Activated naive CD4-positive, alpha-beta T cell treated with anti-CD3 and anti-CD28 coated beads, Interleukin-2, amount 50 U/mL, for 16 hours (primary cell): ENCODE data around the gene WNT11.

ENCODE experiments used
- DNase-seq: peaks from one replicate; pipeline ENCODE4 v3.0.0-alpha.2; 2020

WNT11 gene

GRCh38 chr11:76237000-76237649, 30.8 kb upstream of the WNT11 start:
- no peak for DNase-seq

DNA sequence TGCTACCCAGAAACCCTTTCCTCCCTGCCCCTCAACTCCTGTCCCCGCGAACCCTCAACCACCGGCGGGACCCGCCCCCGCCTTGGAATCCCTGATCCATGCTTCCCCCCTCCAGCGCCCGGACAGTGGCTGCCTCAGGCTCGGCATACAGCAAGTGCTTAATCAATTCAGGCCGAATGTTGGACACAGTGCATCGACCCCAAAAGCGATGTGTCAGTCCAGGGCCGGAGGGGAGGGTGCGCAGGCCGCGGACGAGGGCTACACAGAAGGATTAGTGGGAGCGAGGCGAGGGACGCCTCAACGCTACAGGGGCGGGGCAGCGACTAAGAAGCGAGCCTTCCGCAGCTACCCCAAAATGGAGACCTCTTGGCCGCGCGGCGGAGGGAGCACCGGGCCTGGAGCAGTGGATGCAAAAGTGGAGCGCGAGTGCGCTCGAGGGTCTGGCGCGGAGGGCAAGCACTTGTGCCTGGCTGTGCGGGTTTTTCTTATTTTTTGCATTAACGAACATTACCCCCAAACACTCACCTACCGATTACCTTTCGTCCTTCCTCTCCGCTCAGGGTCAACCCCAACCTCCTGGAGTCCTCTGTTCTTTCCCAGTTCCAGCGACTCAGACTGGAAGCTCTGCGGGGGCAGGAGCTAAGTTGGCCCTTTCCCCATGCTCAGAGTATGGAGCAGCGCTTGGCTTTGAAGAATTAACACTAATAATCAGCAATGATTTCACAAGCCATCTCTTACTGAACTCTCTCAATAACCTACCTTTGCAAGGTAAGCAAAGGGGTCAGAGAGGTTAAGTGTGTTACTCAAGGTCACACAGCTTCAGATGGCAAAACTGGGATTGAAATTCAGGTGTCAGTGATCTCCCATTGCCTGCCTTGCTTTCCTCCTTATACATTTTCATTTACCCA, 30.0 kb upstream of the WNT11 start:
- peak; percentile 54 for DNase-seq

- DNase-seq: peak; percentile 88
These were observed 29.2 kb upstream of the WNT11 start for GRCh38 chr11:76235233-76236091.

DNA sequence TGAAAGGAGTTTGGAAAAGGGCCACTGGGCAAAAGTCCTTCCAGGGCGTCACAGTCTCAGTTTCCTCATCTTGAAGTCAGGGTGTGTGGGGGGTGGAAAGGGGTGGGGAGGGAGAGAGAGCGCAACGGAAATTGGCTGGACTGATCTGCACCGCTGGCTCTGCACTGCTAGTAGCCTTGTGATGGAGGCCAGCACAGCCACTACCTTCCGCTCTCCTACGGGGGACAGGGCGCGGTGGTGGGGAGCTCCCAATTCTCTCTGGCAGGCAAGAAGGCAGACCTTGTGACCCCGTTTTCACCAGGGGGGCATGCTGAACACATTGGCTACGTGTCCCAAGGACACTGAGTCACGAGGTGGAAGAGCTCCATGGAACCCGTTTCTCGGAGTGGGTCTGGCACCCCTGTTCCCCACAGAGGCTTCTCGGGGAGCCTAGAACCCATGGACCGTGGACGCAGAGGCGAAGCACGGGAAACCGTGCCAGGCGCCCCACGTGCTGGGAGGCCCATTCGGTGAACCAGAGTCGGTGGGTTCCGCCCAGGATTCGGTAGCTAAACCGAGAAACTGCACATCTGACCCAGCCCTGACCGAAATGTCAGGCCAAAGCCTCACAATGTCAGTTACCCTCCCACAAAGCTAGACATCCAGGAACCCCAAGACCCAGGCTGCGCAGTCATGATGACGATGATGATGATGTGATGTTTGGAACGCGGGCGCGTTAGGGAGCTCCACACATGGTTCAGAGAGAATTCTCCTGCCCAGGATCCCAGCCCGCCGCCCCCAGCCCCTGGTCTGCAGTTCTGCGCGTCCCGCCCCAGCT, 28.3 kb upstream of the WNT11 start:
- DNase-seq: no peak

DNA sequence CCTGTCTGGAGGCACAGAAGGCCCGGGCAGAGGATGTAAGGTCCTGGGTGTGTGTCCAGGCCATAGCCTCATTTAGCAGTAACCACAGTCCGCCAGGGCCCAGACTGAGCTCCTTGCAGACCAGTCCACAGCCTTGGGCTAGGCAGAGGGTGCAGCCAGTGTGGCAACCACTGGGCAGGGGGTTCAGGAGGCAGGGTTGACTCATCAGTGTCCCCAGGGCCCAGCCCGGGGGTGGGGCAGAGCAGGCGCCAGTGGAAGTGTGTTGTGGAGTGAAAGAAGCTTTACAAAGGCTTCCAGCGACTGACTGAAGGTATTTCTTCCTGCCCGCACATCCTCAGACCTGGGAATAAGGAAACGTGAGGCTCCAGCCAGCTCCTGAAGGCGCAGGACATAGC, 27.7 kb upstream of the WNT11 start:
- no peak for DNase-seq

DNA sequence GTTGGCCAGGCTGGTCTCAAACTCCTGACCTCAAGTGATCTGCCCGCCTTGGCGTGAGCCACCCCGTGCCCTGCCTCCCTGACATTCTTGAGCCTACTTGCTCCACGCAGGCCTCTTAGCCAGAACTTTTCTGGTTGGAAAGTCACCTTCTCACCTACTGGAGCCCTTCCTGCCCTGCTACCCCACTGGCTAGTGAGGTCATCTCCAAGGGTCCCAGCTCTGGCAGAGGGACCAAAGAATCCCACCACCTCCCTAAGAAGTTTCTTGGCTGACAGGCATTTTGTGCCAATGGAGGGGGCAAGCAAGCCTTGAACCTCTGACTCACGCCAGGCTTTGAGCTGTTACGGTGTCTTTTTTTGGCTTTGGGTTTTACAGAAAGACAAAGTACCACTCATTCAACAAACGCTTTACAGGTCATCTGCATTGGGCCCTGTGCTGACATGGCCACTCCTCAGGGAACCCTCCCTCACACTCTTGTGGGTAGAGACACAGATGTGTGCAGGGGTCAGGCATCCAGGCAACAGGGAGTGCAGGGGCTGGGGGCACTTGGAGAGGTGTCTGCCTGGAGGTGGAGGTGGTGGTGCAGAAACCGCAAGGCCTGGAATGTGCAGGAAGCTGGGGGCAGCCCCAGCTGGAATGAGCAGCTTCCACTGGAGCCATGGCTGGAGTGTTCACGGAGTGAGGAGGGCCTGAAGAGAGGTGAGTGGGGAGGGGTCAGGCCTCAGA, 27.1 kb upstream of the WNT11 start:
- DNase-seq: no peak

- peak; percentile 25 for DNase-seq
These were observed 25.8 kb upstream of the WNT11 start for GRCh38 chr11:76232026-76232665.

DNA sequence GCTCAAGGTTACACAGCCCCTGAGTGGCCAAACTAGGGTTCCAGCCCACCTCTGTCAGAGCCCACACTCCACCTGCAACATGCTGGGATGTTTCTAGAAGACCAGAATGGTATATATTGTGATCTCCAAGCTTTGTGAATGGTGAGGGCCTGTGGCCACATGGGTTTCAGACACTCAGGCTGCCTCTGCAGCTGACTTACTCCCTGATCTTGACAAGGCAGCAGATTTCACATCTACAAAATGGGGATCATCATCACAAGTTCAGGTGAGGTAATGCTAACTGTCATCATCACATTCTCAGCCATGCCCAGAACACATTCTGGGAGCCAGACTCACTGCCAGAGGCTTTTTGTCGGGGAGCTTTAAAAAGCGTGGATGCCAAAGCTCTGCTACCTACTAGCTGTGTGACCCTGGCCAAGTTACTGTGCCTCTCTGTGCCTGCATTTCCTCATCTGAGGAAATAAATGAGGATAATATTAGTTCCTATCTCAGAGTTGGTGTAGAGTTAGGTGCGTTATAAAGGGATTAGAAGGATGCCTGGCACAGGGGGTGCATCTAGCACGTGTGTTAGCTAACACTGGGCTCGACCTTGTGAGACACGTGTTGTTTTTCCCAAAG, 24.9 kb upstream of the WNT11 start:
- DNase-seq: no peak

DNA sequence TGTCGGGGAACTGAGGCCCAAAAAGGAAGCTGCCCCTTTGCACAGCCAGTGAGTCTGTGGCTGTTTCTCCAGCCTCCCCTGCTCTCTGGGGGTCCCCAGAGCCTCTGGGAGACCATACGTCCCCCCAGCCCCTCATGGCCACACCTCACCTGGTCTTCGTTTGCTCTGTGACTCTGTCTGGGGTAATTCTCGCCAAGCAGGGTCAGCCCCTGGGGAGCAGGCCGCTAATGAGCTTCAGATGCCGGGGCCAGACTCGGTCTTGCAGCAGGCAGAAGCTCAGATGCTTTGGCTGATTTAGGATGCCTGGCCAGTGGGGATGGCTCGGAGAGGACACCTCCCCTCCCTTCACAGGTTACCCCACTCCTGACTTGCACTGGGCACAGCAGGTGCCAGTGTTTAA, 24.1 kb upstream of the WNT11 start:
- no peak for DNase-seq

- DNase-seq: no peak
These were observed 23.5 kb upstream of the WNT11 start for GRCh38 chr11:76229690-76230240.

GRCh38 chr11:76228875-76229149, 22.5 kb upstream of the WNT11 start:
- no peak for DNase-seq

GRCh38 chr11:76228071-76228874, 22.0 kb upstream of the WNT11 start:
- no peak for DNase-seq

DNA sequence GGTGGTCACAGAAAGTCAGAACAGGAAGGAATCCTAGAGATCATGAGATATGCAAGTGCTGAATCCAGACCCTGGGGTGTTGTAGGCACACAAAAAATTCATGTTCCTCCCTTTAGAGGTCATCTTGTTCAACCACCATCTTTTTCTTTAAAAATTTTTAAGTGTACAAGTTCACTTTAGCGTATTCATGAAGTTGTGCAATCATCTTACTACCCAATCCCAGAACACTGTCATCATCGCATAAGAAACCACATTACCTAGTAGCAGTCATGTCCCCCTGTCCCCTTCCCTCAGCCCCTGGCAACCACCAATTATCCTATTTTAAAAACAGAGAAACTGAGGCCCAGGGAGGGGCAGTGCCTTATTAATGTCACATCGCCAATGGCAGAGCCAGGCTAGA, 20.3 kb upstream of the WNT11 start:
- no peak for DNase-seq

DNA sequence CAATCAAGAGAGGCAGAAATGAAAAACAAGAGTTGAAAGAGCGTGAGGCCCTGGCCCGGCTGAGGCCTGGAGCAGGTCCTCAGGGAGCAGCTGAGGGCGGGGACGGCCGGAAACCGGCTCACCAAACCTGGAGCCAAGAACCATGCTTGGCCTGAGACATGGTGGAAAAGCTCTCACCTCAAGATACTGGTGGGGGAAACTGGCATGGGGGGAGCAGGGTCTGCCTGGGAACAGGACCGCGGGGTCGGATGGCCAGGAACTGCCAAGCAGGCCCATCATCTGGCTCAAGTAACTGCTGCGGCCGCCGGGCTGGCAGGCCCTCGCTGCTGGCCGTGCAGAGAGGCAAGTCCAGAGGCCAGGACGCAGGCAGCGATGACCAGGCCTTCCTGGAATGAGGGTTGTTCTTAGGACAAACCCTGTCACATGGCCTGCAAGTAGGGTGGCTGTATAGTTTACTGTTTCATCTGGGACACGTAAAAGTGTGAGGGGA, 18.9 kb upstream of the WNT11 start:
- no peak for DNase-seq

DNA sequence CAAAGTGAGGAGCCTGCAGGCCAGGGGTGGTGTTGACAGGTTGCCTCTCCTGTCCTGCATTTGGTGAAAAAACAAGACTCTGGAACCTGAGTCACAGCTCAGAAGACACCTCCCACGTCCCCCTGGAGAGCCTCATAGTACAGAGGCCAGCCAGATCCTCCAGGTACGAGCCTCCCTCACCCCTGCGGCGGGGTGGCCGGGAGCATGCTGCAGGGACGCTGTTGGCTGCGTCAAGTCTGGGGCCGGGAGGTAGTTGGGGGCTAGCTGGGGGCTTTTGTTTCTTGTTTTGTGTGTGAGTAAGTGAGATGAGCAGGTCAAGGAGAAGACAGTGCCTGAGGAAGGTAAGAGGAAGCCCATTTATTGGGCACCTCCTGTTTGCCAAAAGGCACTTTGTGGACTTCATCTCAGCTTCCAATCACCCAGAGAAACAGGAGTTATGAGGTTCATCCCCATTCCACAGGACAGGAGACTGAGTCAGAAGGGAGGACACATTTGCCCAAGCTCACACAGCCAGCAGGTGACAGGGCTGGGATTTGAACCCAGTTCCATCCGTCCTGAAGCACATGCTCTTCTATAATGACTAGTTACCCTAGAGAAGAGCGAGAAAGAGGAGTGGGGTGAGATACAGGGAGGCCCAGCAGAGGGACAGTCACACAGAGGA, 18.3 kb upstream of the WNT11 start:
- DNase-seq: no peak

GRCh38 chr11:76221365-76221764, 15.1 kb upstream of the WNT11 start:
- DNase-seq: no peak

GRCh38 chr11:76219243-76219642, 12.9 kb upstream of the WNT11 start:
- DNase-seq: no peak

GRCh38 chr11:76218449-76219178, 12.3 kb upstream of the WNT11 start:
- no peak for DNase-seq
